NCI-H226 (cell line): ENCODE measurements around the gene ZNF600.
"Not testable (repeated sequence)": the region's sequence is repeated elsewhere in the genome, so short reads cannot be mapped to it uniquely, and the experiment has no call there.

Source experiments
- DNase-seq: peaks from one replicate; pipeline ENCODE4 v3.0.0-alpha.2; 2015

The ZNF600 gene

GRCh38 chr19:52741371-52741770 lies 45.2 kb downstream of the ZNF600 start:
- DNase-seq: not testable (repeated sequence)

DNA sequence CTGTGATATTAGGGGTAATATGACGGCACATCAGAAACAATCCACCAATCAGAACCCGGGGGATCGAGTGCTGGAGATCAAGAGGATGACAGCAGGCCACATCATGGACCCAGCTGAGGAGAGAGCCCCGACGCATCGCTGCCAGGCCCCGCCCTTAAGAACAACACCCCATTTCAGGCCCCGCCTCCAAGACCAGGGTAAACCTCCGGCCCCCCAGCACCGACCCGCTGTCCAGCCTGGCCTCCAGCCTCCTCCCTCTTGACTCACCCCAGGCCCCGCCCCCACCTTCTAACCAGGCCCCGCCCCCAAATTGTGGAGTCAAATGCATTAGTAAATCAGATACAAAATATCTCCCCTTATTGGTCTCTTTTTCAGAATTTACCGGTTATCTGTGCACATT lies 47.0 kb downstream of the ZNF600 start:
- DNase-seq: no peak

- no peak for DNase-seq
These were observed 50.9 kb downstream of the ZNF600 start for GRCh38 chr19:52735734-52736133.

DNA sequence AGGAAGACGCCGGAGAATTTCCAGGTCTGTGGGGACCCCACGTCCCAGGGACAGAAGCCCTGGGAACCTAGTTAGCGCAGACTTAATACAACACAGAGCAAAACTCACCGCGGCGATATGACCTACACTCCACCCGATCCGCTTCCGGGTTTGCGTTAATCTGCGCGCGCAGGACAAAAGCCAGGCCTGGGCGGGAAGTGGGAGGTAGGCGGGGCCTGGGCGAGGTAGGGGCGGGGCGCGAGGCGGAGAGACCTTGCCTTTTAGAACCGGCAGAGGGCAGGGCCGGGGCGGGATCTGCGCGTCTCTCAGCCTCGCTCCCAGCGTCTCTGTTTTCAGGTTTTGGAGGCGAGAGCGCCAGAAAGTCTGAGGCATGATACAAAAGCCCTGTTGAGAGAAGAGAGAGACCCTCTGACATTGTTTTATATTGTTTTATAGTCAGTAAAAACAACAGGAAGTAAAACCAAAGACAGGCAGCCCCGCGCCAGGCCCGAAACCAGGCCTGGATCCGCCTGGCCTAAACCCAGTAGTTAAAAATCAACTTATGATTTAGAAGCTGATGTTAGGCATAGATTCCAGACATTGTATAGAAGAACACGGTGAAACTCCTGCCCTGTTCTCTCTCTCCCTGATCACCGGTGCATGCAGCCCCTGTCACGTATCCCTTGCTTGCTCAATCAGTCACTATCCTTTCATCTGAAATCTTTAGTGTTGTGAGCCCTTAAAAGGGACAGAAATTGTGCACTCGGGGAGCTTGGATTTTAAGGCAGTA lies 51.5 kb downstream of the ZNF600 start, which contains the start of gene ZNF611:
Gene ZNF611 (minus strand): TSS at position 152 of the 769 bp plus-strand sequence. CDS start 19,150 bp downstream, outside the sequence.
- peak; percentile 92 for DNase-seq

DNA sequence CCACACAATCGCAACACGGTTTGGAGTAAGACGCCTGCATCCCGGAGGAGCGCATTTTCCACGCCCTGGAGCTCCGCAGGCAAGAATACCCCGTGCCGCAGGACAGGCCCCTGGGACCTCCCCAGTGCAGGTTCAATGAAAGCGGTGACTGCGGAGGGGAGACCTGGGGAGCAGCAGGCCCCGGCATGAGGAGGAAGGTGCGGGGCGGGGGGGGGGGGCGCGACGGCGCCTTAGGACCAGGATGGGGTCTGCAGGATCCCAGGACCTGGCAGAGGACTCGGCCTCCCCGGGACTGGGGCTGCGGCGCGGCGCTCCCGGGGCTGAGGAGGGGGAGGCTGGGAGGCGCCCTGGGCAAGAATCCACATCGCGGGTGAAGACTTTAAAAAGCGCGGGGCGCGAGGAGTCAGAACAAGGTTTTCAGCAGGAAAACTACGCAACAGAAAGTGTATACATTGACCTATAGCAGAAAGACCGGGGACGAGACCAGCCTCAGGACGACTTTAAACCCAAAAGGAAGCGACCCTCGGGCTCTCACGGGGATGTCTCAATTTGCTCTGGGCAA lies 52.2 kb downstream of the ZNF600 start:
- no peak for DNase-seq

DNA sequence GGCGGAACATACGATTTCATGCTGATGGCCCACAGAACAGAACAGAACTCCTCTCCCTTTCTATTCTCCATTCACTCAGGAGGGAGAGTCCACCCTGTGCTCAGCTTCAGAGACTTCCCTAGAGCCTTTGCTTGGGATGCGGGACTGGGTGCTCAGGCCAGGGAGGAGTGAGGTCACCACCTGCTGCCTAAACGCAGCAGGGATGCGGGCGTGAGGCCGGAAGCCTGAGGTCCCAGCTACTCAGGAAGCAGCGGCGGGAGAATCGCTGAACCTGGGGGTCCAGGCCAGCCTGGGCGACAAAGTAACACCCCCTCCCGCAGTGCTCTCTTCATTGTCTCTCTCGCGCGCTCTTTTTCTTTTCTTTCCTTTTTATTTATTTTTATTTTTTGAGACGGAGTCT lies 60.5 kb downstream of the ZNF600 start:
- DNase-seq: not testable (repeated sequence)

- DNase-seq: no peak
These were observed 61.0 kb downstream of the ZNF600 start for GRCh38 chr19:52725528-52725961.

DNA sequence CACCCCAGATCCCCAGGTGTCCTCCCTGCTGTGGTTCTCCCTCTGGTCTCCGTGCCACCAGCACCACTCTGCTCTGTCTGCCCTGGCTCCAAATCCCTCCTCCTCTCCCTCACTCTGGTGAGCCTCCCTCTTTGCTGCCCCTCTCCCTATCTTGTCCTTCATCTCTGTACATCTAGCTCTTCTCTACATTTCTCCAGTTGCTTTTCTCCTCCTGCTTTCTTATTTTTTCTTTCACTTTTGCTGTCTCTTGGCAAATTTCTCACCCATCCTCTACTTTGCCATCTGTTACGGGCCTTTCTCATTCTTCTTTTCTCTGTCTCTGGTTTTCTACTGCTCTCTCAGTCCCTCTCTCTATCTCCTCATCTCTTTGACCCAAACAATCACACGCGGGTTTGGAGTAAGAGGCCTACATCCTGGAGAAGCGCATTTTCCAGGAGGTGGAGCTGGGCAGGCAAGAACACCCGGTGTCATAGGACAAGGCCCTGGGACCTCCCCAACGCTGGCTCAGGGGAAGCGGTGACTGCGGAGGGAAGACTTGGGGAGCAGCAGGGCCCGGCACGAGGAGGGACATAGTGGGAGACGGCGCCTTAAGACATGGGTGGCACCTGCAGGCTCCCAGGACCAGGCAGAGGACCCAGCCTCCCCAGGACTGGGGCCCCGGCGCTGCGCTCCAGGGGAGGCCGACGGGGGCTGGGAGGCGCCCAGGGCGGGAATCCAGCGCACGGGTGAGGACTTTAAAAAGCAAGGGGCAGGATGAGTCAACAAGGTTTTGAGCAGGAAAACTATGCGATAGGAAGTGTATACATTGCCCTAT lies 61.7 kb downstream of the ZNF600 start:
- DNase-seq: no peak

DNA sequence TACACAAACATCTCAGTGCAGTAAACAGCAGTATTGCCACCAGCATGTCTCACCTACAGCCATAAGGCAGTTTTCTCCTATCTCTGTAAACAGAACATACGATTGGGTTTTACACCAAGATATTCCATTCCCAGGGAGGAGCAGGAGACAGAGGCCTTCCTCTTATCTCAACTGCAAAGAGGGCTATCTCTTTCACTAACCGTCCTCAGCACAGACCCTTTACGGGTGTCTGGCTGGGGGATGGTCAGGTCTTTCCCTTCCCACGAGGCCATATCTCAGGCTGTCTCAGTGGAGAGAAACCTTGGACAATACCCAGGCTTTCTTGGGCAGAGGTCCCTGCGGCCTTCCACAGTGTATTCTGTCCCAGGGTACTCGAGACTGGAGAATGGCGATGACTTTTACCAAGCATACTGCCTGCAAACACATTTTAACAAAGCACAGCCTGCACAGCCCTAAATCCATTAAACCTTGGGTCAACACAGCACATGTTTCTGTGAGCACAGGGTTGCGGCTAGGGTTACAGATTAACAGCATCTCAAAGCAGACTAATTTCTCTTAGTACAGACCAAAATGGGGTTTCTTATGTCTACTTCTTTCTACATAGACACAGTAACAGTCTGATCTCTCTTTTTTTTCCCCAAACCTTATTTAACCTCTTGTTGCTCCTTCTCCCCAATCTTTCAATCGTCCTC lies 62.5 kb downstream of the ZNF600 start:
- DNase-seq: peak; percentile 30

DNA sequence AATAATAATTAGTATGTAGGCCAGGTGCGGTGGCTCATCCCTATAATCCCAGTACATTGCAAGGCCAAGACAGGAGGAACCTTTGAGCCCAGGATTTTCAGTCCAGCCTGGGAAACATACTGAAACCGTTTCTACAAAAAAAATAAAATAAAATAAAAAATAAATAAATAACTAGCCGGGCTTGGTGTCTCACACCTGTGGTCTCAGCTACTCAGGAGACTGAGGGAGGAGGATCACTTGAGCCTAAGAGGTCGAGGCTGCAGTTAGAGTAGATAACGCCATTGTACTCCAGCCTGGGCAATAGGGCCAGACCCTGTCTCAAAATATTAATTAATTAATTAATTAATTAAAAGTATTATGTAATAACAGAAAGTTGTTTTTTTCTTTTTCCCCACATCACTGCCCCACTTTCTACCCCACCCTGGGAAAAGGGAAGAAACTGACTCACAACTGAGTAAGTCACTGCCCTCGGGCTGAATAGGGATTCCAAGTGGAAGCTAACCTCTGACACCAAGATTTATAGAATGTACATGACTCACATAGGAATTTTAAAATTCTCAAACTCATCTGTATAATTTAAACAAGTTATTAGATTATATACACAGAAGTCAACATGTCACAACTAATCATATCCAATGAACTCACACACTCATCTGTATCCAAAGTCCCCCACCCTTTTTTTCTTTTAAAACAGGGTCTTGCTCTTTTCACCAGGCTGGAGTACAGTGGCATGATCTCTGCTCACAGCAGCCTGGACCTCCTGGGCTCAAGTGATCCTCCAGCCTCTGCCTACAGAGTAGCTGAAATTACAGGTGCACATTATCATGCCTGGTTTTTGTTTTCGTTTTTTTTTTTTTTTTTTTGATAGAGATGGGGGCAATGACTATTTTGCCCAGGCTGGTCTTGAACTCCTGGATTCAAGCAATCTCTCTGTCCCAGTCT lies 64.3 kb downstream of the ZNF600 start:
- DNase-seq: peak; percentile 95

DNA sequence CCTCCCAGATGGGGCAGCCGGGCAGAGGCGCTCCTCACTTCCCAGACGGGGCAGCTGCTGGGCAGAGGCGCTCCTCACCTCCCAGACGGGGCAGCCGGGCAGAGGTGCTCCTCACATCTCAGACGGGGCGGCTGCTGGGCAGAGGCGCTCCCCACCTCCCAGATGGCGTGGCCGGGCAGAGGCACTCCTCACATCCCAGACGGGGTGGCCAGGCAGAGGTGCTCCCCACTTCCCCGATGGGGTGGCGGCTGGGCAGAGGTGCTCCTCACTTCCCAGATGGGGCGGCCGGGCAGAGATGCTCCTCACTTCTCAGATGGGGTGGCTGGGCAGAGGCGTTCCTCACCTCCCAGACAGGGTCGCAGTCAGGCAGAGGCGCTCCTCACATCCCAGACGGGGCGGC lies 66.0 kb downstream of the ZNF600 start:
- not testable (repeated sequence) for DNase-seq

- no peak for DNase-seq
These were observed 70.1 kb downstream of the ZNF600 start for GRCh38 chr19:52716522-52716921.

DNA sequence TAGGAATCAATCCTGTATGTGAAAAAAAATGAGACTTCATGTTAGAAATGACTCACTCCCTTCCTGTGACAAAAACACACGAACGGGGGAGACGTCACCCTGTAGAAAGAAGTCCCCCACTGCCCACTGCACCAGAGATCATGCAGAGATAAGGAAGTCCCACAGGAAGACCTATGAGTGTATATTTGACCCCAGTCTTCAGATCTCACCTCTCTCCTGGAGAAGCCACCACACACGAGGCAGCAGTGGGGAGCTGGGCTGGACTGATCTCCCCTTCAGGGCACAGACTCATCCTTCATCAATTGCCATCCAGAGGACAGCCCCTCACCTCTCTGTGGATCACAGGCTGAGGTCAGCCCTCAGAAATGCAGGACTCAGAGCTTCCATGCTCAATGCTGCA lies 70.7 kb downstream of the ZNF600 start:
- DNase-seq: not testable (repeated sequence)

- not testable (repeated sequence) for DNase-seq
These were observed 71.3 kb downstream of the ZNF600 start for GRCh38 chr19:52715330-52715729.
